ENCODE results near the gene DEPDC1B. TPM values are rescaled to one million over a fixed set of nuclear protein-coding genes. Genes with fewer than 3 reads are reported as not detected.
"Not testable (repeated sequence)": the region's sequence is repeated elsewhere in the genome, so short reads cannot be mapped to it uniquely, and the experiment has no call there.

The DEPDC1B gene
- 4.9 TPM for total RNA-seq

GRCh38 chr5:60699609-60700415 is at the start of gene DEPDC1B:
DEPDC1B (minus strand) TSS chr5:60700166; CDS start chr5:60700093, 73 bp downstream.
- ATAC-seq = peak; percentile 96

- ATAC-seq = no peak
Observed at GRCh38 chr5:60744682-60745081, 44.7 kb upstream of the DEPDC1B start.

DNA sequence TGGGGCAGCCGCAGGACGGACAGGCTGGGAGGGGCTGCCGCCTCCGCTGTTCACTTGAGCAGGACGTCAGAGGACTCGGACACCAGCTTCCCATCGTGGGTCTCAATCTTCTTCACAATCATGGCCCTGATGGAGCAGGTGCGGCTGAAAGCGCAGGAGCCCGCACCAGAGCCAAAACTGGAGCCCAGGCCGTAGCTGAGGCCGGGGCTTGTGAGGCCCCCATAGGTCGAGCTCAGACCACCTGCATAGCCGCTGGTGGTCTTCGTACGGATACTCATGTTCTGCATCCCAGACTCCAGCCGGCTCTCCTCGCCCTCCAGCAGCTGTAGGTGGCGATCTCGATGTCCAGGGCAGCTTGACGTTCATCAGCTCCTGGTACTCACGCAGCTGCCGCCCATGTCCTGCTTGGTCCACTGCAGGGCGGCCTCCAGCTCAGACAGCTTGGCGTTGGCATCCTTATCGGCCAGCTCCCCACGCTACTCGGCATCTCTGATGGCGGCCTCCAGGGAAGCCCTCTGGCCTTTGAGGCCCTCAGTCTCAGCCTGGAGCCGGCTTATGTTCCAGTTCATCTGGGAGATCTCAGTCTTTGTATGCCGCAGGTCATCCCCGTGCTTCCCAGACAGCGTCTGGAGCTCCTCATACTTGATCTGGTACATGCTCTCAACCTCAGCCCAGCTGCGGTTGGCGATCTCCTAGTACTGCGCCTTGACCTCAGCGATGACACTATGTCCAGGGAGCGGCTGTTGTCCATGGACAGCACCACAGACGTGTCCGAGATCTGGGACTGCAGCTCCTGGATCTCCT is 43.7 kb upstream of the DEPDC1B start:
- no peak for ATAC-seq

GRCh38 chr5:60740322-60740721 is 40.4 kb upstream of the DEPDC1B start:
- no peak for ATAC-seq

DNA sequence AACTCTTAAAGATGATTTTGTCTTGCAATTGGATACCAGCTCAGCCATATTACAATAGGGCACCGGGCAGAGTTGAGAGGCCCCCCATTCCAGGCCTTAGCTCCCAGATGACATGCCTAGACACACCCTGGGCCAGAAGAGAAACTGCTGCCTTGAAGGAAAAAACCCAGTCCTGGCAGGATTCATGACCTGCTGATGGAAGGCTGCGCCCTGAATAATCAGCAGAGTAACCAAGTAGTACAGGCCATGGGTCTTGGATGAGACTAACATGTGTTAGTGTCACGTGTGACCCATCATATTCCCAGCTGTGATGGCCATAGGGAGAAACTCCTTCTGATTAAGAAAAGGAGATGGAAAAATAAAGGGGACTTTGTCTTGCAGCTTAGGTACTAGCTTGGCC is 39.0 kb upstream of the DEPDC1B start:
- no peak for ATAC-seq

- no peak for ATAC-seq
Observed at GRCh38 chr5:60738461-60738860, 38.5 kb upstream of the DEPDC1B start.

DNA sequence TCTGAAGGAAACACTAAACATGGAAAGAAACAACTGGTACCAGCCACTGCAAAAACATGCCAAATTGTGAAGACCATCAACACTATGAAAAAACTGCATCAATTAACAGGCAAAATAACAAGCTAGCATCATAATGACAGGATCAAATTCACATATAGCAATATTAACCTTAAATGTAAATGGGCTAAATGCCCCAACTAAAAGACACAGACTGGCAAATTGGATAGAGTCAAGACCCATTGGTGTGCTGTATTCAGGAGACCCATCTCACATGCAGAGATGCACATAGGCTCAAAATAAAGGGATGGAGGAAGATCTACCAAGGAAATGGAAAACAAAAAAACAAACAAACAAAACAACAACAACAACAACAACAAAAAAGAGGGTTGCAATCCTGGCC is 30.9 kb upstream of the DEPDC1B start:
- ATAC-seq = not testable (repeated sequence)

GRCh38 chr5:60727033-60727679 is 27.2 kb upstream of the DEPDC1B start:
- no peak for ATAC-seq

DNA sequence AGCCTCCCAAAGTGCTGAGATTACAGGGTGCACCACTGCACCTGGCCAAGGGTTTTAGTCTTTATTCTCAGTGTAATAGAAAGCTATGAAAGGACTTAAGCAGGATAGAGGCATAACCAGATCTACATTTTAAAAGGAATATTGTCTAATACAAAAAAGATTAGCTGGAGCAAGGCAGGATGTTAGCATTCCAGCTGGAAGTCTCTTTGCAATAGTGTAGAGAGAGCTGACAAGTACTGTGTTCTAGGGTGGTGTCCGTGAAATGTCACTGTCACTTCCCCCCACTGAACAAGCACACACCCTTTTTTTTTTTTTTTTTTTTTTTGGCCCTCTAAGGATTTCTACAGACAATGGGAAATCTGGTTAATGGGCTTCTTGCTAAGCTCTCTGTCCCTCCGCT is 24.2 kb upstream of the DEPDC1B start:
- ATAC-seq = no peak

GRCh38 chr5:60722416-60722815 is 22.4 kb upstream of the DEPDC1B start:
- no peak for ATAC-seq

GRCh38 chr5:60719329-60719728 is 19.4 kb upstream of the DEPDC1B start:
- no peak for ATAC-seq

GRCh38 chr5:60718166-60718892 is 18.4 kb upstream of the DEPDC1B start:
- ATAC-seq = peak; percentile 94

GRCh38 chr5:60715201-60715928 is 15.4 kb upstream of the DEPDC1B start:
- not testable (repeated sequence) for ATAC-seq

- no peak for ATAC-seq
Observed at GRCh38 chr5:60712950-60713349, 13.0 kb upstream of the DEPDC1B start.

DNA sequence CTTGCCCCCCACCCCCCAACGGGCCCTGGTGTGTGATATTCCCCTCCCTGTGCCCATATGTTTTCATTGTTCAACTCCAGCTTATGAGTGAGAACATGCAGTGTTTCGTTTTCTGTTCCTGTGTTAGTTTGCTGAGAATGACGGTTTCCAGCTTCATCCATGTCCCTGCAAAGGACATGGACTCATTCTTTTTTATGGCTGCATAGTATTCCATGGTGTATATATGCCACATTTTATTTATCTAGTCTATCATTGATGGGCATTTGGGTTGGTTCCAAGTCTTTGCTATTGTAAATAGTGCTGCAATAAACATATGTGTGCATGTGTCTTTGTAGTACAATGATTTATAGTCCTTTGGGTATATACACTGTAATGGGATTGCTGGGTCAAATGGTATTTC is 11.9 kb upstream of the DEPDC1B start:
- not testable (repeated sequence) for ATAC-seq

- ATAC-seq = no peak
Observed at GRCh38 chr5:60710362-60710761, 10.4 kb upstream of the DEPDC1B start.

GRCh38 chr5:60705144-60705543 is 5.2 kb upstream of the DEPDC1B start:
- ATAC-seq = no peak

- peak; percentile 42 for ATAC-seq
Observed at GRCh38 chr5:60703944-60704343, 4.0 kb upstream of the DEPDC1B start.

GRCh38 chr5:60701321-60701968 is 1.5 kb upstream of the DEPDC1B start:
- ATAC-seq = no peak

DNA sequence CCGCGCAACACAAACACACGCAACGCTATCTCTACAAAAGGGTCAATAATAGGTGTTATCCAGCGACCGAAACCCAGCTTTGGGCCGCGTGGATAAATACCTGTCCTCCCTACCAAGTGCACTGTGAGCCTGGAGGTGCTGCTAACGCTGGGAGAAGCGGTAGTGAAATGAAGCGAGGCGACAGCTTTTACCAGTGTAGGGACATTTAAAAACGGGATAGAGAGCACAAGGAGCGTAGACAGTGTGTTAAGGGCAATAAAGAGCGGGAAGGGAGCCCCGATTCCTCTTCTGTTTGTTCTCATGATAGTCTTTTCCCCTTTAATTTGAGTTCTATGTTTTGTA is 421 bp upstream of the DEPDC1B start:
- peak; percentile 41 for ATAC-seq

- no peak for ATAC-seq
Observed at GRCh38 chr5:60699288-60699608, 718 bp downstream of the DEPDC1B start.

DNA sequence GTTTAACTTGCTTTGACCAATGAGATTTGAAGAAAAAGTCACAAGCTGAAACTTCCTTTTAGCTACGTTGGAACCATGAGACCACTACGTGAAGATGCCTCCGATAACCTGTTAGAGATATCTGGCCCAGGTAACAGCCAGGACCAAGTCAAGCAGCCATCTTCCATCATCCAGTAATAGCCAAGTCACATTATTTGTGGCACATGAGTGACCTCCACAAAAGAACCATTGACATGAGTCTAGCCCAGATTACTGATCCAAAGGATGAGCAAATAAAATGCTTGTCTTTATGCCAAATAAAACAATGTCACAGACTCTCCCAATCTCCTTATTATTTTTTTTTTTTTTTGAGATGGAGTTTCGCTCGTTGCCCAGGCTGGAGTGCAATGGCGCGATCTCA is 1.6 kb downstream of the DEPDC1B start:
- ATAC-seq = no peak
